Urinary bladder (tissue), 4 donors: Measurements from ENCODE around the gene TAF1B. TPM values are rescaled to one million over a fixed set of nuclear protein-coding genes. Genes with fewer than 3 reads are reported as not detected.
"Not testable (repeated sequence)": the region's sequence is repeated elsewhere in the genome, so short reads cannot be mapped to it uniquely, and the experiment has no call there.

Experiments
- DNase-seq: peaks from one replicate; pipeline ENCODE4 v3.0.0-alpha.2; 2015; ENCODE audit errors: extremely low spot score
- H3K27ac ChIP-seq: one replicate; pipeline ENCODE4 v1.5.1; 2013; ENCODE audit warnings: low read depth, mild to moderate bottlenecking, moderate library complexity
- H3K36me3 ChIP-seq: one replicate; pipeline ENCODE4 v1.6.1; 2013; ENCODE audit warnings: mild to moderate bottlenecking, moderate library complexity; ENCODE audit not compliant: insufficient read depth
- H3K4me1 ChIP-seq: one replicate; pipeline ENCODE4 v1.6.1; 2013; ENCODE audit warnings: mild to moderate bottlenecking, moderate library complexity; ENCODE audit not compliant: insufficient read depth
- H3K4me3 ChIP-seq: one replicate; pipeline ENCODE4 v1.5.1; 2013; ENCODE audit warnings: low read depth, low read length
- whole genome bisulfite sequencing: extraction: QIAGEN DNeasy Blood & Tissue Kit; methylation state at CpG from one replicate; pipeline ENCODE4 v1.1.7; 2013; 5-methylcytosine and 5-hydroxymethylcytosine counted together
- polyA plus RNA-seq: library from polyadenylated mRNA; stranded (reverse); fragments of 200-250 nt; gene quantifications from one replicate; pipeline ENCODE4 v1.2.3, GENCODE V29; 2013
- total RNA-seq: library from RNA; depleted of rRNA; stranded (reverse); fragments of >200 nt; gene quantifications from one replicate; pipeline ENCODE4 v1.2.3, GENCODE V29; 2014
- donor health status: healthy with polysubstance abuse.
- donor health status: healthy.

Gene TAF1B
- total and polyA plus RNA-seq, 2 donors = 7.5 to 53.4 TPM

DNA sequence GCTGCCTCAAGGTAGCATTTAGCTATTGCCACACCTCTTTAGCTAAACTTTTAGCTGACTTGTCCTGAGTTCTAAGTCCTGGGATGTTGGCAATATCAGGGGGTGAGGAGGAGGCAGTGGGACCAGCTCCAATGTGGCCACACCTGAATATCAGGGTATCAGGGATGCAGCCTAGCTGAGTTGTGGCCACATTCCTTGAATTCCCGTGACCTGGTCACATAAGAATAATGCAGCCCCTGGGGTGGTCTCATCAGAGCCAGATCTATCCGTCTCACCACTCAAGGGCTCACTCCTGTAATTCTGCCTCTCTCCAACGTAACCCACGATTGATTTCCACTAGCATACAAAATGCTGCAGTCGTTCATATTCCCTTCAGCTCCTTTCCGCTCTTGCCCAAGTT is 11.6 kb upstream of the TAF1B start:
- H3K4me1 ChIP-seq = no peaks in the 10 kb centered on the region
- 65% methylated on average over 6 of the region's 6 CpGs for WGBS
- H3K4me3 ChIP-seq = no peak overlapping the region
- no peak for DNase-seq
- no peaks in the 10 kb centered on the region for H3K36me3 ChIP-seq
- H3K27ac ChIP-seq = no peak overlapping the region

DNA sequence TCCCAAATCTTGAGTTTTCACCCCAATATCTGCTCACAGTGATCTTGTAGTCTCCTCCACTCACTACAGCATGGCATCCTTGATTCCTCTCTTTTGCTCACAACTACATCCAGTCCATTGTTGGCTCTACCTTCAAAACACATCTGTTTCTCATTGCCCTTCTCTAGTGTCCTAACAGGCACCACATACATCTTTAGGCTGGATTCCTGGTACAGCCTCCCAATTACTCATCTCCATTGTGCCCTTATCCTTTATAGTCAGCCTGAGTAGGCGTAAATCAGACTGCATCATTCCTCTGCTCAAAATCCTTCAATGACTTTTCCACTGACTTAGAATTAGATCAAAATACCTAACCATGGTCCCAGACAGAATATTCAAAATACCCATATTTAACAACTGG is 10.7 kb upstream of the TAF1B start:
- H3K4me1 ChIP-seq = no peaks in the 10 kb centered on the region
- DNase-seq = no peak
- no peak overlapping the region for H3K27ac ChIP-seq
- 88% methylated on average over 1 of the region's 1 CpG for WGBS
- no peaks in the 10 kb centered on the region for H3K36me3 ChIP-seq
- H3K4me3 ChIP-seq = no peak overlapping the region

DNA sequence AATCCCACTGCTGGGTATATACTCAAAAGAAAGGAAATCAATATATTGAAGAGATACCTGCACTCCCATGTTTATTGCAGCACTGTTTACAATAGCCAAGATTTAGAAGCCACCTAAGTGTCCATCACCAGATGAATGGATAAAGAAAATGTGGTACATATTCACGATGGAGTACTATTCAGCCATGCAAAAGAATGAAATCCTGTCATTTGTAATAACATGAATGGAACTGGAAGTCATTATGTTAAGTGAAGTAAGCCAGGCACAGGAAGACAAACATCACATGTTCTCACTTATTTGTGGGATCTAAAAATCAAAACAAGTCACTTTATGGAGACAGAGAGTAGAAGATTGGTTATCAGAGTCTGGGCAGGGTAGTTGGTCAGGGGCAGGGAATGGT is 8.2 kb upstream of the TAF1B start:
- WGBS = 96% methylated on average over 1 of the region's 1 CpG
- not testable (repeated sequence) for DNase-seq, H3K36me3 ChIP-seq, H3K27ac ChIP-seq, H3K4me1 ChIP-seq, H3K4me3 ChIP-seq

DNA sequence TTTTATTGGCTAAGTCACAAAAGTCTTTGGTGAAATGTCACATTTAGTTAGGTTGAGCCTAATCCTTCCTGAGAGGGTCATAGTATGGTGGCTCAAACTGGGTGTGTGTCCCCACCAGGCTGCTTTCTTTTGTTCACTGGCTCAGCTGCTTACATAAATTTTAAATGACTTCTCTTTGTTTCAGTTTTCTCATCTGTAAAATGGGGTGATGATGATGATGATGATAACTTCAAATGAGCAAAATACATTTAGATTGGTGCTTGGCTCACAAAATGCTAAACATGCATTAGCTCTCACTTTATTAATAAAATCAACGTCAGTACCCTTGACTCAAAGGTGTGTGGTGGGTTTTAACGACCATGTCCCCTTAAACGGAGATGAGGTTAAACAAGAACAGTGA is 7.2 kb upstream of the TAF1B start:
- DNase-seq = no peak
- Histone ChIP-seq H3K4me3 (no peak overlapping the region), H3K4me1 (no peaks in the 10 kb centered on the region), H3K36me3 (no peaks in the 10 kb centered on the region), H3K27ac (no peak overlapping the region)
- WGBS = 82% methylated on average over 3 of the region's 3 CpGs

DNA sequence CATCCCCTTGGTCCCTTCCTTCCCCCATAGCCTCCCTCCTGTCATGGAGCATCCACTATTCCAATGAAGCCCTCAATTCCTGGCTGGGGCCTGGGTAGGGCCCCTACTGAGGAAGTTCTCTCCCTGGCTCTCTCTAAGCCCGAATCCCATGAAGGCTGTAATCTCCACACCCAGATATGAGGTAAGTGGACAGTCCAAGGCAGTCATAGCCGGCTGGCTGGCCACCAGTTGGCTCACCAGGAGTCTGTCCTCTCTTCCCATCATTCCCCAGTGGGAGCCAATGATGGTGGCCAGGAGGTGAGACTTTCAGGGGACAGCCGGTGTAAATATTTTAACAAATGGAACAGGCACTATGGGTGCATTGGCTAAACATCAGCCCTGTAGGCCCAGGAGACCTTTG is 6.8 kb upstream of the TAF1B start:
- no peak overlapping the region for H3K4me3 ChIP-seq
- no peaks in the 10 kb centered on the region for H3K4me1 ChIP-seq
- no peaks in the 10 kb centered on the region for H3K36me3 ChIP-seq
- H3K27ac ChIP-seq = no peak overlapping the region
- DNase-seq = no peak
- 86% methylated on average over 3 of the region's 3 CpGs for WGBS

DNA sequence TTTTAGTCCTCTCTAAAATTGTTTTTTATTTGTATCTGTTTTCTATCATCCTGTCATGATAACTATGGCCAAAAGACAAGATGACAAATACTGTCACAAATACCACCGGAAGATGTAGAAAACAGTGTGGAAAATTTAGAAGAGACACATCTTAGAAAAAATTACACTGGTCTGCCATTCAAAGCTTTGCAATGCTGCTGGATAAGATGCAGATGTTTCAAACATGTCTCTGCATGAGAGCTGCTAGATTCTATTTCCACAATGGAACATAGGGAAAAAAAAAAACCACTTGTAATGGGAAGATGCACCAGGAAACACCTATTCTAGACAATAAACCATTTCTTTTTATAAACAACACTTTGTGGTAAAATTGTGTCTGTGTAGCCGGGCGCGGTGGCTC is 5.8 kb upstream of the TAF1B start:
- WGBS = 90% methylated on average over 4 of the region's 4 CpGs
- Histone ChIP-seq H3K27ac (no peak overlapping the region), H3K4me1 (no peaks in the 10 kb centered on the region), H3K4me3 (no peak overlapping the region), H3K36me3 (no peaks in the 10 kb centered on the region)
- DNase-seq = no peak

DNA sequence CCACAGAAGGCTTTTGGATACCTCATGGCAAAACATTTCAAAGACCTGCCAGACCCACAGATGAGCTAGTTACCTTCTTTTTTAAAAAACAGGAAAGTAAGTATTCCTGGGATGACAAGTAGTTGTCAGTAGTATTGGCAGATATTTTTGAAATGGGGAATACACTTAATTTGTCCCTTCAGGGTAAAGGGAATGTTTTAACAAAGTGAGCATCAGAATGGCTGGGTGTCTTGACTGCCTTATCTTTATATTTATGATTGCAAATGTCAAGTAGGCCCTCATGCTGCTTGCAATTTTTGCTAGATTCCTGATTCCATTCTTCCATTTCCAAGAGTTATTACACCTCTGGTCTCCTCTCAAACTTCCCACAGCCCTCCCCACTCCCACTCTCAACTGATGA is 4.9 kb upstream of the TAF1B start:
- Histone ChIP-seq H3K36me3 (no peaks in the 10 kb centered on the region), H3K27ac (no peak overlapping the region), H3K4me3 (no peak overlapping the region), H3K4me1 (no peaks in the 10 kb centered on the region)
- DNase-seq = no peak

DNA sequence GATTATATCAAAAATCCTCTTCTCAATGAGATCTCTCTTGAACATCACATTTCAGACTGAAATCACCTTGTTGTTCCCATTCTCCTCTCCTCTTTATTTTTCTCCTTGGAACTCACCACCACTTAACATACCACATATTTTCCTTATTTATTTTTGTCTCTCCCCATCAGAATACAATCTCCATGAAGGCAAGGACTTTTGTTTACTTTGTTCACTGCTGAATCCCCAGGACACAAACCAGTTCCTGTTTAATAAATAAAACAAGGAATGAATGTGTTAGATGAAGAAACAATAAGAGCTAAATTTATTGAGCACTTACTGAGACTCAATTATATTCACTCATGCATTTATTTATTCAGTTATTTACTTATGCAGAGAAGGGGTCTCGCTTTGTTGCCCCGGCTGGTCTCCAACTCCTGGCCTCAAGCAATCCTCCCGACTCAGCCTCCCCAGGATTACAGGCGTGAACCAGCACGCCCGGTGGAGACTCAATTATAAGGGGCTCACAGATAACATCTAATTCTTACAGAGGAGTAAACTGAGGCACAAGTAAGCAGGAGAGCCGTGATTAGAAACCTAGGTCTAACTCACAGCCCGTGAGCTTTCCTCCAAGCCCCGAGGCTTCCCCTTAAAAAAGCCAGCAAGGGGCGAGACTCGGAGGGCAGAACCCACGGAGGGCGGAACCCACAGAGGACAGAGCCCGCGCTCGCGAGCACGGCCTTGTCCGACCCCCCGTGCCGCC is 616 bp upstream of the TAF1B start:
- 22% methylated on average over 21 of the region's 21 CpGs for WGBS
- peak overlapping the region; percentile 57 for H3K4me3 ChIP-seq
- H3K27ac ChIP-seq = peak overlapping the region; percentile 67
- DNase-seq = no peak
- no peaks in the 10 kb centered on the region for H3K36me3 ChIP-seq
- peaks cover 2% of the 10 kb centered on the region for H3K4me1 ChIP-seq

DNA sequence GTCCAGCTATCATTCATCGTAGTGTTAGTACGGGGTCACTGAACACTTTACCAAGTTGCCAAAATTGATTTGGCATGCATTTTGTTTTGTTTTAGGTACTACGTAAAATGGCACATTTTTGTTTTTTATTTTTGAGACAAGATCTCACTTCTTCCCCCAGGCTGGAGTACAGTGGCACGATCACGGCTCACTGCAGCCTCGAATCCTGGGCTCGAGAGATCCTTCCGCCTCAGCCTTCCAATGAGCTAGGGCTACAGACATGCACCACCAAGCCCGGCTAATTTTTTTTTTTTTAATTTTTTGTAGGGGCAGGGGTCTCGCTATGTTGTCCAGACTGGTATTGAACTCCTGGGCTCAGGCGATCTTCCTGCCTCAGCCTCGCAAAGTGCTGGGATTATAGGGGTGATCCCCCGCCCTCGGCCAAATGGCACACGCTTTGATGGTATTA is 786 bp downstream of the TAF1B start:
- H3K4me1 ChIP-seq = peaks cover 2% of the 10 kb centered on the region
- H3K36me3 ChIP-seq = no peaks in the 10 kb centered on the region
- WGBS = 21% methylated on average over 15 of the region's 15 CpGs
- peak overlapping the region; percentile 57 for H3K4me3 ChIP-seq
- no peak overlapping the region for H3K27ac ChIP-seq
- DNase-seq = no peak

DNA sequence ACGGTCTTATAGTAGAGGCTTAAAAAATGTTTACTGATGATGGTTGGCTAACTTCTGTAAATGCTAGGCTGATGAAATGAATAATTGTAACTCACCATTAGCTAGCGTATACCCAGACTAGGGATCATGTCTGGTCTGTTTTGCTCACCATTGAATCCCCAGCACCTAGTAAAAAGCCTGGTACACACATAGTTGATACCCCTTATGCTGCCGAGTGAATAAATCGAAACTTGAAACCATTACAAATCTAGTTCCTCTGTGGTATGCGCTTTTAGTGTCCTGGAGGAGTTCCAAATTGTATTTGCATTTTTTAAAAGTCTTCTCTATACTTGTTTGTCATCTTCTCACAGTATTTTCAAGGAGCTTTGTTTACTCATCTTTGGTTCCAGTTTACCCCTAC is 1.3 kb downstream of the TAF1B start:
- Histone ChIP-seq H3K4me3 (peak overlapping the region; percentile 57), H3K36me3 (no peaks in the 10 kb centered on the region), H3K4me1 (peaks cover 2% of the 10 kb centered on the region), H3K27ac (no peak overlapping the region)
- no peak for DNase-seq
- 26% methylated on average over 5 of the region's 5 CpGs for WGBS

DNA sequence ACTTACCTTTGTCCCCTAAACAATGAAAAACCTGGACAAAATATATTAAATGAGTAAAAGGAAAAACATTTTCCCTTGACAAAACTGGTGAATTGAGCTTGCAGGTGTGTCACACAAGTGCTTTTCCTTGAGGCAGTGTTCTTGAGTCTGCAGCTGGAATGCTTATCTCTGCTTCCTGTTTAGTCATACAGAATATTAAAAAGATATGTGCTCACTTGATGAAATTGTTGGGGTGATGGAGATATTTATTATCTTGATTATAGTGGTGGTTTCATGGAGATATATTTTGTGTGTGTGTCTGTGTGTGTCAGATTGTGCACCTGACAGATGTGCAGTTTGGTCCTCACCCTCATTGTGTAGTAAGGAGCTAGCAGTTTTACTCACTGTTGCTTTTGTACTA is 3.3 kb downstream of the TAF1B start:
- Histone ChIP-seq H3K27ac (no peak overlapping the region), H3K36me3 (no peaks in the 10 kb centered on the region), H3K4me3 (no peak overlapping the region), H3K4me1 (peaks cover 2% of the 10 kb centered on the region)
- no peak for DNase-seq

DNA sequence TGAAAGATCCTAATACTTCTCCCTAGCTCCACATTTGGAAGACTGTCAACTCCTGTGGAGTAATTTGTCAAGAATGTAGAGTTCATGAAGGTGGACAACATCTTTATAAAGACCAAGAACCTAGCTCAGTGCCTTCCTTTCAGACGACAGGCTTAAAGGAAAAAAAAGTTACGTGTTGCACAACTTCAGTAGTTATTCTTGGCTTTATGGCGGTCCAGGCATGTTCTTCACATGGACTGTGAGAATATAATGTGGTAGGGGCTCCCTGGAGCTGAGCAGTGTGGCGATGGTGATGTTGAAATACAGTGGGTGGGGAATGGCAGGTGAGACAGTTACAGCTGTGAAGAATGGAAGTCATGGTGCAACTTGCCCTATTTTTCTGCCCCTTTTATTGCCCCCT is 3.9 kb downstream of the TAF1B start:
- DNase-seq = no peak
- no peaks in the 10 kb centered on the region for H3K36me3 ChIP-seq
- H3K27ac ChIP-seq = no peak overlapping the region
- no peak overlapping the region for H3K4me3 ChIP-seq
- peaks cover 2% of the 10 kb centered on the region for H3K4me1 ChIP-seq
- WGBS = 67% methylated on average over 4 of the region's 4 CpGs

DNA sequence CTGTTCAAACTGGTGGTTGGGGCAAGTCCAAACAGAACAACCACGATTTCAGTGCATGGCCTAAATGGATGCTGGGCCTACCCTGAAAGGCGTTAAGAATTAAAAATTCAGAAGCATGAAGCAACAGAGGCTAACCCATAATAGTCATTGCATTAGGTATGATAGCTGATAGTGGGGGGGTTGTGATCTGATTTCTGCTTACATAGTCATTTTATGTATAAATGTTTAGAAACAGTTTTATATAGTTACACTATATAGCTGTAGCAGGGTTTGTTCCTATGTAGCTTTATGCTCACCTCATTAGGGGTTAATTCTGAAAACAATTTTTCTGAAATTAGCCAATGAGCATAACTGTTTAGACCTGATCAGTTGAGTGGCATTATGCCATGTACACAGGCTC is 9.6 kb downstream of the TAF1B start:
- 93% methylated on average over 2 of the region's 2 CpGs for WGBS
- H3K36me3 ChIP-seq = peaks cover 2% of the 10 kb centered on the region
- no peaks in the 10 kb centered on the region for H3K4me1 ChIP-seq
- no peak overlapping the region for H3K27ac ChIP-seq
- H3K4me3 ChIP-seq = no peak overlapping the region
- no peak for DNase-seq

DNA sequence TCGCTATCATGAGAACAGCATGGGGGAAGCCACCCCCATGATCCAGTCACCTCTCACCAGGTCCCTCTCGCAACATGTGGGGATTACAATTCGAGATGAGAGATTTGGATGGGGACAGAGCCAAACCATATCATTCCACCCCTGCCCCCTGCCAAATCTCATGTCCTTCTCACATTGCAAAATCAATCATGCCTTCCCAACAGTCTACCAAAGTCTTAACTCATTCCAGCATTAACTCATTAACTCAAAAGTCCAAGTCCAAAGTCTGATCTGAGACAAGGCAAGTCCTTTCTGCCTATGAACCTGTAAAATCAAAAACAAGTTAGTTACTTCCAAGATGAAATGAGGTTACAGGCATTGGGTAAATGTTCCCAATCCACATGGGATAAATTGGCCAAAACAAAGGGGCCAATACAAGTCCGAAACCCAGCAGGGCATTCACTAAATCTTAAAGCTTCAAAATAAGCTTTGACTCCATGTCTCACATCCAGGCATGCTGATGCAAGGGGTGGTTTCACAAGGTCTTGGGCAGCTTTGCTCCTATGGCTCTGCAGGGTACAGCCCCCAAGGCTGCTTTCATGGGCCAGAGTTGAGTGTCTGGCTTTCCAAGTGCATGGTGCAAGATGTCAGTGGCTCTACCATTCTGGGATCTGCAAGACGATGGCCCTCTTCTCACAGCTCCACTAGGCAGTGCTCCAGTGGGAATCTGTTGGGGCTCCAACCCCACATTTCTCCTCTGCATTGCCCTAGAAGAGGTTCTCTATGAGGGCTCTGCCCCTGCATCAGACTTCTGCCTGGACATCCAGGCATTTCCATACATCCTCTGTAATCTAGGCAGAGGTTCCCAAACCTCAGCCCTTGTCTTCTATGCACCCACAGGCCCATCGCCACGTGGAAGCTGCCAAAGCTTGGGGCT is 14.8 kb downstream of the TAF1B start:
- peaks cover 4% of the 10 kb centered on the region for H3K36me3 ChIP-seq
- H3K4me1 ChIP-seq = no peaks in the 10 kb centered on the region
- no peak overlapping the region for H3K4me3 ChIP-seq
- no peak overlapping the region for H3K27ac ChIP-seq
- no peak for DNase-seq
- 92% methylated on average over 7 of the region's 7 CpGs for WGBS
